ACHN (cell line): ENCODE measurements around the gene PRIM2.
"Not testable (repeated sequence)": the region's sequence is repeated elsewhere in the genome, so short reads cannot be mapped to it uniquely, and the experiment has no call there.

ENCODE experiments used
- DNase-seq: peaks from one replicate; pipeline ENCODE4 v3.0.0-alpha.2; 2015
- in situ Hi-C: cut with HindIII; loops from 2 replicates; pipeline ENCODE4 v1.10.0; 2017; ENCODE audit warnings: low sequenced_read_pairs, low pct_ligation_motif_present, low pct_unique_long_range_greater_than_20kb

Gene PRIM2

GRCh38 chr6:57343342-57343741, 25.9 kb downstream of the PRIM2 start:
- DNase-seq, in situ Hi-C loops: not testable (repeated sequence)

GRCh38 chr6:57346715-57347114, 29.3 kb downstream of the PRIM2 start:
- DNase-seq, in situ Hi-C loops: not testable (repeated sequence)

- in situ Hi-C loops, result not testable (repeated sequence)
These were observed 30.2 kb downstream of the PRIM2 start for GRCh38 chr6:57347597-57347996.

GRCh38 chr6:57350443-57350842, 33.0 kb downstream of the PRIM2 start:
- in situ Hi-C loops, DNase-seq: not testable (repeated sequence)

More at GRCh38 chr6:57347597-57347996, 30.2 kb downstream of the PRIM2 start:
- DNase-seq, result not testable (repeated sequence)

GRCh38 chr6:57352596-57352995, 35.2 kb downstream of the PRIM2 start:
- DNase-seq, in situ Hi-C loops: not testable (repeated sequence)

- DNase-seq, in situ Hi-C loops: not testable (repeated sequence)
These were observed 40.9 kb downstream of the PRIM2 start for GRCh38 chr6:57358319-57358718.

GRCh38 chr6:57359766-57360165, 42.3 kb downstream of the PRIM2 start:
- DNase-seq, in situ Hi-C loops: not testable (repeated sequence)

GRCh38 chr6:57362340-57362739, 44.9 kb downstream of the PRIM2 start:
- DNase-seq, in situ Hi-C loops: not testable (repeated sequence)

- DNase-seq, in situ Hi-C loops: not testable (repeated sequence)
These were observed 47.7 kb downstream of the PRIM2 start for GRCh38 chr6:57365076-57365583.

GRCh38 chr6:57368965-57369731, 51.7 kb downstream of the PRIM2 start:
- DNase-seq, in situ Hi-C loops: not testable (repeated sequence)

- in situ Hi-C loops, DNase-seq: not testable (repeated sequence)
These were observed 54.3 kb downstream of the PRIM2 start for GRCh38 chr6:57371779-57372178.

GRCh38 chr6:57374764-57375163, 57.3 kb downstream of the PRIM2 start:
- in situ Hi-C loops, DNase-seq: not testable (repeated sequence)

- in situ Hi-C loops, DNase-seq: not testable (repeated sequence)
These were observed 58.7 kb downstream of the PRIM2 start for GRCh38 chr6:57376083-57376482.

- in situ Hi-C loops, DNase-seq: not testable (repeated sequence)
These were observed 71.7 kb downstream of the PRIM2 start for GRCh38 chr6:57389038-57389592.

- DNase-seq, in situ Hi-C loops: not testable (repeated sequence)
These were observed 73.4 kb downstream of the PRIM2 start for GRCh38 chr6:57390818-57391217.

GRCh38 chr6:57392047-57392446, 74.6 kb downstream of the PRIM2 start:
- in situ Hi-C loops, DNase-seq: not testable (repeated sequence)

- DNase-seq, in situ Hi-C loops: not testable (repeated sequence)
These were observed 101.9 kb downstream of the PRIM2 start for GRCh38 chr6:57419341-57419740.

- no peak for DNase-seq
- in situ Hi-C loops, result no loop called here
These were observed 104.1 kb downstream of the PRIM2 start for GRCh38 chr6:57421503-57421902.

- in situ Hi-C loops, result no loop called here
- DNase-seq, result no peak
These were observed 106.0 kb downstream of the PRIM2 start for GRCh38 chr6:57423468-57423867.
